Effector CD8-positive, alpha-beta T cell (primary cell): Measurements from ENCODE around the gene ADAM8.

Experiments used
- DNase-seq: peaks from one replicate; lab custom pipeline; 2025; lab: John Stamatoyannopoulos, UW

The ADAM8 gene

DNA sequence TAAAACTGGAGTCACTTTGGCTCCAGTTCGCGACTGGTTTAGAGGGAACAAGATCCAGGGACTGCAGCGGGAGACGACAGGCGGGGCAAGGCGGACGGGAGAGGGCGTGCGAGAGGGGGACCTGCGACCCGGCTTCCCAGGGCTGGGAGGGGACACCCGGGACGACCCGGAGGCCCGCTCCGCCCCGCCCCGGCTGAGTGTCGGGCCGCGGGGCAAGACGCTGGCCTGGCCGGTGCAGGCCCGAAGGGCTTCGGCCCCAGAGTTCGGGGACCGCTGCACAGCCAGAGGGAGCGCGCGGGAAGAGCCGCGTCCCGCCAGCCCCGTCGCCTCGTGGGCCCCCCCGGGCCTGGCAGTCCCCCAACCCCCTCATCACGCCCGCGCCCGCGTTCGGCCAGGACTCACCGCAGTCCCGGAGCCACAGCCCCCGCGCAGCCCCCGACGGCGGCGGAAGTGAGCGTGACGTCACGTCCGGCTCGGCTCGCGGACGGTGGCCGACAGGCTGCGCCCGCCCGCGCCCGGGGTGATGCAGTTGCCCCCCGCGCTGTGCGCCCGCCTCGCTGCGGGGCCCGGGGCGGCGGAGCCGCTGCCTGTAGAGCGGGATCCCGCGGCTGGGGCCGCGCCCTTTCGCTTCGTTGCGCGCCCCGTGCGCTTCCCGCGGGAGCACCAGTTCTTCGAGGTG is 31.9 kb upstream of the ADAM8 start, which contains the start of the genes TUBGCP2 and ZNF511:
Gene TUBGCP2 (minus strand): TSS at position 452 of the 679 bp plus-strand sequence. CDS start 5,931 bp downstream, outside the sequence.
Gene ZNF511 (plus strand): TSS at position 494 of the 679 bp plus-strand sequence. CDS start 30 bp downstream, at position 524.
- DNase-seq: peak; percentile 78

DNA sequence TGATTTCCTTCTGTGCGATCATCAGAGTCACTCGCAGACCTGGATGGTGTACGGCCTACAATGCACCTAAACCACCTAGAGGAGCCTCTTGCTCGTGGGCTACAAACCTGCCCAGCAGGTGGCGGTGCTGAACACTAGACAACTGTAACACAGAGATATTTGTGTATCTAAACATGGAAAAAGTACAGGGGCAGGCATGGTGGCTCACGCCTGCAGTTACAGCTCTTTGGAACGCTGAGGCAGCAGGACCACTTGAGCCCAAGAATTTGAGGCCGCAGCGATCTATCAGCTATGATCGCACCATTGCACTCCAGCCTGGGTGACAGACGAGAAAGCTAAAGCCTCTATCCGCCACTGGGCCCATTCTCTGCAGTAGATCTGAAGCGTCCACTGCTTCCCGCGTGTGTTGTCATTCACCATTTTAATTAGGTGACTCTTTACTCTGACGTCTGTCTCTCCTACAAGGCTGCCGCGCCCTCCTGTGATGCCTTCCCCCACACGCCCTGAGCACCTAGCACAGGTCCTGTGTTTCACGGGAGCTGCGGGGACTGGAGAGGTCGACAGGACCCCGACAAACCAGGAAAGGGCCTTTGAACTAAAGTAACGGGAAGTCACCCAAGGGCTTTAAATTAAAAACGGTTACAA is 31.2 kb upstream of the ADAM8 start:
- DNase-seq: peak; percentile 78

DNA sequence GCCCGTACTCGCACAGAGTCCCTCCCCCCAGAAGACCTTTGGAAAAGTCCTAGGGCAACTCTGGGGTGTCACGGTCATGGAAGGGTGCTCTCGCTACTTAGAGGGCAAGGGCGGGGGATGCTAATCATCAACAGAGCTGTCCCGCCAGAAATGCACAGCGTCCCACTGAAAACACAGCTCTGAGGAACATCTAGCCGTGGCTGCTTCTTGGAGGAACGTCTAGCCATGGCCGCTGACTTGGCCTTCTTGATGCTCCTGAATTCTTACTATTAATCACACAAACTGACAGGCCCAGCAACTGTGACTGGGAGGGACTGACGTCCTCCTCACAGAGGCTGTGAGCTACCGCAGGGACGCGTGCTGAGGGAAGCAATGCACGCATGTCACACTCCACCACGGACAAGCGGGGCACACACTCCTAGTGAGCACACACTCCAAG is 30.3 kb upstream of the ADAM8 start:
- DNase-seq: no peak

DNA sequence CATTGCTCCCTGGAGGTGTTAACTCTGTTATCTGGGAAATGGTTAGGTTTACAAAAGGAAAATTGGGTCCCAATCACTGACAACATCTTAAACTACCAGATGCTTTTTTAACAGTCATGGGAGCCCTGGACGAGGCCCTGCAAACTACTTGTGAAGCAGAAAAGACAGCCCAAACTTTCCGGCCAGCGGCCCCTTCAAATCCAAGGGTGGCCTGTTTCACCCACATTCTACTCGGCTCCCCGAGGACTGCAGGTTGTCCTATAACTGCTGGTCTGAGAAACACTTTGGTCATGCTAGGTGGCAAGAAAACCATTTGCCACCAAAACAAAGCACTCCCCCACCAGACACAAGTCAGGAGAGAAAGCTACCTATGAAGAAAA is 29.4 kb upstream of the ADAM8 start:
- DNase-seq: no peak

DNA sequence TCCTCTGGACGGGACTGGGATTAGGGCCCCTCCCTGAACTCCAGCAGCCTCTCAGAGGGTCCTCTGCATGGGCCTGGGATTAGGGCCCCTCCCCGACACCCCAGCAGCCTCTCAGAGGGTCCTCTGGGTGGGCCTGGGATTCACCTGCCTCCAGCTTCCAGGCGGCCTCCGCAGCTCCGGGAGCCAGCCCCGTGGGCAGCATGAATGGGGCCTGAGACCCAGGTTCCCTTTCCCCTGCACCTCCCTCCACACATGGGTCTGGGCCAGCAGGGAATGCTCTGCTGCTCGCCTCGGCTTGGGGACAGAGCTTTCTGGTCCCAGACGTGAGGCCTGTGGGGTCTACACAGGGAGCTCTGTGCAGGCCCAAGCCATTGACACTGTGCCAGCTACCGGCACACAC is 26.5 kb upstream of the ADAM8 start:
- DNase-seq: no peak

DNA sequence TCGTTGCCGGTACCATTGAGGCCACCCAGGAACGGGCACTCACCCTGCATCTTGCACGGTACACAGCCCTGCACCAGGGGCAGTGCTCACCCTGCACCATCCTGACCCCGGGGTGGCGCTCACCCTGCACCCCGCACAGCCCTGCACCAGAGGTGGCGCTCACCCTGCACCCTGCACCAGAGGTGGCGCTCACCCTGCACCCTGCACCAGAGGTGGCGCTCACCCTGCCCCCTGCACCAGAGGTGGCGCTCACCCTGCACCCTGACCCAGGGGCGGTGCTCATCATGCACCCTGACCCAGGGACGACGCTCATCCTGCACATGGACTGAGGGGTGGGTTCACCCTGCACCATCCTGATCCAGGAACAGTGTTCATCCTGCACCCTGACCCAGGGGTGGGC is 25.6 kb upstream of the ADAM8 start:
- DNase-seq: no peak

DNA sequence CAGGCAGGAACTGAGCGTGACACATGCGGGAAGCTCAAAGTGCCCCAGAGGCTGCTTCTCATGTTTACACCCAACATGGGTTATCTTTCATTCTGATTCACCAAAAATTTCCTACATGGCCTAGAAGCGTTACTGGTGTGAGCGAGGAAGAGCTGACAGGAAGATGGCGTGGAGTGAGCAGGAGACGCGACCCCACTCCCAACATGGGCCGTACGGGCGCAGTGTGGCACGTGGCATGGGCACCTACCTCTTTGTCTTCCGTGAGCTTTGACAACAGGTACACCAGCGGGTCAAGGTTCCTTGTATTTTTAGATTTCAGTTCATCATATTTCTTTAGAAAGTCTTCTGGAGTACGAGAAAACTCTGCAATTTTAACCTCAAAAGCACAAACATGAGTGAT is 23.1 kb upstream of the ADAM8 start:
- DNase-seq: no peak

DNA sequence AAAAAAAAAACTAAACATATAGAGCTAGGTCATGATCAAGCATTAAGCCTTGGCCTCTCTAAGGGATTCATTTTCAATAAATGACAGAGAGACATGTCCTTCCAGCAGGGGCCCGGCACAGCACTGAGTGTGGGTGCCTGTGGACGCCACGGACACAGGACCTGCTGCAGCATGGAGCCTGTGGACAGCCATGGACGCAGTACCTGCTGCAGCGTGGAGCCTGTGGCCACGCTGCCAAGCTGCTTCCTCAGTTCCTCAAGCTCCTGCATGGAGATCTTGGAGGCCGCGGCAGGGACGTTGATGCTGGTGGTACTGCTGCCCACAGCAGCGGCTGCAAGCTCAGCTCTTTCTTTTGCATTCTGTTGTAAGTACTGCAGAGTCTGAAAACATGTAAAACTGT is 22.6 kb upstream of the ADAM8 start:
- no peak for DNase-seq

DNA sequence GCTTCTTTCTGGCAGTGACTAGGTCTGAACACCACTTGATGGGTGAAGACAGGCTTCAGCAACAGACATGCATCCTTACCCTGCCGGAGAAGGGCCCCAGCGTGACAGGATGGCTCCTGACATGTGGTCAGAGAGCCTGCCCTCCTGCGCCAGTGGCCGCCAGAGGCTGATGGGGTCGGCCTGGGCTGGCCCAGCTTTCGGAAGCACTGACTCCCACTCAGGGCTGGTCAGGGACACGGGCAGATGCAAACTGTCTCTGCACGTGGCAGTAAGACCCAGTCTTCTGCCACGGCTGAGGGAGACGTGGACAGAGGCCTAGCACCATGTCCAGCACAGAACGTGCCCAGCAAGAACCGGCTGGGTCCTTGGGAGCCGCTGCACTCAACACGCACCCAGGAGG is 21.8 kb upstream of the ADAM8 start:
- no peak for DNase-seq

DNA sequence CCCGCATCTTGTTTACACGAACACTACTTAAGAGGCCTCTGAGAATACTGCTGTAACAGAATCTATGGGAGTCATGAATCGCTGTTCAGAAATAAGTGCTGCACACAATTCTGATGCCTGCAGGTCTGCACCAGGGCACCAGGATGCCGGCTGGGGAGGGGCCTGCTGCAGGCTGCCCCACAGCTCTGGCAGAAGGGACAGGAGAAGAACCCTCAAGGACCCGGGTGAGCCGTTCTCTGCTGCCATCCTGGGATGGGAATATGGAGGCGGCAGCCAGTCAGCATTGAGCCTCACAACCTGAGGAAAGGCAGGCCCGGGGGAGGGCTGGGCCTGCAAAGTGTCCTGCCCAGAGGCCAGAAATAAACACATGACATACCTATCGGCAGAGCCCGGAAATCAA is 20.8 kb upstream of the ADAM8 start:
- DNase-seq: no peak

DNA sequence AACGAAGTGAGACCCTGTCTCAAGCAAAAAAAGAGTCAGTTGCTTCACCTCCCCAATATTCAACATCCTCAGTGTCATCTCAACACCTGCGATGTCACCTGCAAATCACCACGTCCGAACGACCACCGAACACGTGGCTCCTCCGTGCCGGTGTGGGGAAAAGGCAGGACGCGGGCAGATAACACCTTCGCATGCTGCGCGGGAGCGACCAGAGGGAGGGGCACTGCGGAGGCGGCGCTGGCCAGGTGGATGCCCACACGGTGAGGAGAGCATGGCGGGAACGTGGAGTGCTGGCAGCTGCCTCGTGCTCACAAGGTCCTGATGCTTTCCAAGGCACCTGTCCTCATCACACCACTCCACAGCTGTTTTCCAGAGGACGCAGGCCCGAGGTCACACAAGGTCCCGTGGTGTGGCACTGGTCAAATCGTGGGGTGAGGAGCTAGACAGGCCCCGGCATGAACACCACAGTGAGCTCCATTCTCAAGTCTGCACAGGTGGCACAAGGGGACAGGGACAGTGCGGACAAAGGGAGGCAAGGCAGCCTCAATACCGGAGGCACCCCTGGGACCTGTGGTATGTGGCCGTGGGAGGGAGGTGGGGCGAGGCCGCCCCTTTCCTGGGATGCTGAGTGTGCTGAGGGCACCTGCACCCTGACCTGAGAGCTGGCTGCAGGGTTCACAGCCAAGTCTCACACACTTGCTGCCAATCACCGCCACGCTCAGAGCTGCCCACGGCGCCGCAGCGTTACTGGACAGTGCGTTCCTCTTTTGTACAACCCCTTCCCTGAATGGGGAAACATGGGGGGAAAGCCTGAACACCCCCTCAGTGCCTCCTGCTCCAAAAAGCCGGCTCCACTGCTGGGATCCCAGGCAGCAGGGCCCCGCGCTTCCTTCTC is 19.0 kb upstream of the ADAM8 start:
- DNase-seq: no peak

DNA sequence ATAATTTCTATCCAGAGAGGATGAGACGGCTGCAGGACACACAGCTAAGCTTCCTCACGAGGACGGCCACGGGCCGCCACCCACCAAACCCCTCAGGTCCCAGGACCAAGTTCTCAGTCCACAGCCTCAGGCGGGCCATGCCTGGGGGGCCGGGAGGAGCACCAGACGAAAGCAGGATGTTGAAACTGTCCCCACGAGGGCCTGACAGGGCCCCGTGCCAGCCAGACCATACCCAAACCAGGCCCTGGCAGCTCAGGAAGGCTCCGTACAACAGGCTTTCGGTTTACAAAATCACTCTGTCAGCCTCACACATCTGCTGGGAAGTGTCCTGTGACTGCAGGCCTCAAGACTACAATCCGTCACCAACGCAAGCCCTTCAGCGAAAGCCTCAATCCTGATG is 17.5 kb upstream of the ADAM8 start:
- DNase-seq: no peak

DNA sequence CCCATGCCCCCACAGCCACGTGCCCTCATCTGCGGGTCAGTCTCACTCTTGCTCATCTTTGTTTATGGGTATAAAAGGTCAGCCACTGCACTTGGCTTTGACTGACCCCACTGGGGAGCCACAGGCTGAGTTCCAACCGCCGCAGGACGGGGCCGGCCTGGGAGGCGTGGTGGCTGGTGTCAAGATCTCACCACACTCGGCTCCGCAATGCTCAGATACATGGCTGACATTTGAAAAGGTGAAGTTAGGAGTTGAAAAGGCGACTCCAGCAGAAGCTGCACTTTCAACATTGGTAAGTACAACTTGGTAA is 17.1 kb upstream of the ADAM8 start:
- DNase-seq: no peak

DNA sequence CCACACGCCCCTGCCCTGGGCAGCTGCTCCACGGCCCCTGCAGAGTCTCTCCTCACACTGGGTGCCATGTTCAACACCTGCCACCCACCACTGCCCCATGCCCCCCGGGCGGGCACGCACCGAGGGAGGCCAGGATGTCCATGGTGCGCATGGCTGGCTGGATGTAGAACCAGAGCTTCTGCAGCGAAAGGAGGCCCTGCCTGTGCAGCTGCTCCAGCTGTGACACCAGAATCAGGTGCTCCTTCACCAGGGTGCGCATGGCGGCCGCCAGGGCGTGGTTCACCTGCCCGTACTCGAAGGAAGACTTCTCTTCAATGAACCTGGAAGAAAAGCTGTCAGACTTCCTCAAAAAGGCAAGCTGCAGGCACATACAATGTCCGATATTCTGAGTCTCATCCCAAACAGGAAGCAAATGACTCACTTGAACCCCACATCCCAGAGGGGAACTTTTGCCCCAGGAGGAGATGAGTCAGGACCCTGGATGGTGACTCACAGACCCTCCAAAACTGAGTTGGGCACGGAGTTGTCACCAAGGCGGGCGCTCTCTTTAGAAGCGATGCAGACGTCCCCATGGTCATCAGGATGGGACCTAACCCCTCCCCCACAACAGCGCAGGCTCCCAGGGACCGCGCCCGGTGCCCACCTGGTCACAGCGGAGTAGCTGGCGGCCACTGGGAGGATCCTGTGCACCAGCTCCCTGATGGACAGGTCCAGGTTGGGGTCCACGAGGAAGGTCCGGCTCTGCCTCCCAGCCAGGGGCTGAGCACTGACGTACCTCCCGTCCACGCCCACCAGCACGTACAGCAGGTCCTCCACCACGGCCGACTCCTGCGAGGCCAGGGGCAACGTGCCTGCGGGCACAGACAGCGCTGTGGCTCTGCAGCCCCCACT is 16.5 kb upstream of the ADAM8 start:
- DNase-seq: no peak

DNA sequence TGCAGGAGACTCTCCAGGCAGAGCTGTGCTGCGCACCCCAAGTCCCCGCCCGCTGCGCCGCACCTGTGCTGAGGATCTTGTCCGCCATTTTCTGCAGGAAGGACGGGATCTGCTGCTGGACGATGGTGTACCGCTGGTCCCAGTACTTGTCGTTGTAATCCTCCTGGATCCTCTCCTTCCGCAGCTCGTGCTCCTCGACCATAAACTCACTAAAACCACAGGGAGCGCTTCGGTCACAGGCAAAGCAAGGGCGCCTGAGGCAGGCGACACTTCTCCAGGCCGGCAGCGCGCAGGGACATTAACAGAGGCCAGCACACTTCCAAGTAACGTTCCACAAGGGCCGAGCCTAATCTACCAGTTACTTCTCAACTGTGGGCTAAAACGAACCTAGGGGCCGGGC is 13.1 kb upstream of the ADAM8 start:
- DNase-seq: no peak

DNA sequence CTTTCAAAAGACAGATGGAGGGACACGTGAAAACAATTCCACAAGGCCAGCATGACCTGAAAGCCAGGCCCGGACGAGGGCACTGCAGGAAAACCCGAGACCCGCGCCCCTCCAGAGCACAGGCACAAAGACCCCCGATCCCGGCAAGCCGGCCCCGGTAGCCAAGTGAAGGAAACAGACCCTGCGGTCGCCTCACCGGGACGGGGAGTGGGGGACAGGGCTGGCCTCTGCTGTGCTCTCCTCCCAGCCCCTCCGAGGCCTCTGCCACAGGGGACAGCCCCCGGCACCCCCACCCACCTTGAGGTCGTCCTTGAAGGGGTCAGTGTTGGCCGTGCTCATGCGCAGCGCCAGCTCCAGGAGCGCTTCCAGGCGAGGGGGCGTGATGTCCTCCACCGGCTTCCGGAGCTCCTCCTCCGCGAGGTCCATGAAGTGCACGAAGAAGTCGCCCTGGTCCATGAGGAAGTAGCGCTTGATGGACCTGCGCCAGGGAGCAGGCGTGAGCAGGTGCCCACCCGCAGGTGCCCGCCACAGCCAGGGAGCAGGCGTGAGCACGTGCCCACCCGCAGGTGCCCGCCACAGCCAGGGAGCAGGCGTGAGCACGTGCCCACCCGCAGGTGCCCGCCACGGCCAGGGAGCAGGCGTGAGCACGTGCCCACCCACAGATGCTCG is 11.3 kb upstream of the ADAM8 start:
- no peak for DNase-seq

DNA sequence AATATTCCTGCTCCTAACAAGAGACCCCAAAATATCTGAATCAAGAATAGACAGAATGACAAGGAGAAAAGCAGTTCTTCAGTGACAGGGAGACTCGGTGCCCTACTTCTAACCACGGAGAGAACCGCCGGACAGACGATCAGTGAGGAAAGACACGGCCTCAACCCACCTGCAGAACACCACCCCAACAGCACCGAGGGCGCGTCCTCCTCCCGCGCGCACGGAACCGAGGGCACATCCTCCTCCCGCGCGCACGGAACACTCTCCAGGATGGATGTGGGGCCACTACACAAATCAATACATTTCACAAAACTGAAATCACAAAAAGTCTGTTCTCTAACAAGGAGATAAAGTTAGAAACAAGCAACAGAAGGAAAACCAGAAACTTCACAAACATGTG is 9.7 kb upstream of the ADAM8 start:
- no peak for DNase-seq

DNA sequence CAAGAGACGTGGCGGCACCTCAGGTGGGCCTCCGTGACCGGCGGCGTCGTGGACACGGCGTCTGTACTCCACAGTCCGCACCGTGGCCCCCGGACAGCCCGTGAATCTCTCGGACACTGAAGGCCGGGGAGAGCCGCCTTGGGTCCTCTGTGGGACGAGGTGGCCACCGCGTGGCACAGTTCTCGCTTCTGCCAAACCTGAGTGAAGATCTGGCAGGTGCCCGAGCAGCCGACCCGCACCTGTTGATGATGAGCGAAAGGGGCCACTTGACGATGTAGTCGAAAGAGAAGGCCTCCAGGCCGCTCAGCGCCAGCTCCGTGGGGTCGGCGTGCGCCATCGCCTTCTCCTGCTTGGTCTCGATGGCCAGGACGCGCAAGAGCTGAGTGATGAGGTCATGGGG is 8.5 kb upstream of the ADAM8 start:
- no peak for DNase-seq

DNA sequence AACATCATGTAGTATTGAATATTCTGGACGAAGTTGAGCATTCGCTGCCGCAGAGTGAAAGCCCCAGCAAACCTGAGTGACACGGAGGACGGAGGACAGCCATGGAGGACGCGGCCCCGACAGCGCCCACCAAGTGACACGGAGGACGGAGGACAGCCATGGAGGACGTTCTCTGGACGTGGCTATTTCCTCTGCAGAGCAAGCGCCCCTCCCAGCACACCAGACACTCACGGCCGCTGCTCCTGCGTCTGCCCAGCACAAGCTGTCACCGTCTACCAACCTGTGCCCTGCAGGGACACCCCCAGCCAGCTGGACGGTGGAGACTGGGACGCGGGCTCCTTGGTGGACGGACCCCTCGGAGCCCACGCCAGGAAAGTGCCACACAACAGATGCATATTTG is 7.3 kb upstream of the ADAM8 start:
- DNase-seq: no peak

DNA sequence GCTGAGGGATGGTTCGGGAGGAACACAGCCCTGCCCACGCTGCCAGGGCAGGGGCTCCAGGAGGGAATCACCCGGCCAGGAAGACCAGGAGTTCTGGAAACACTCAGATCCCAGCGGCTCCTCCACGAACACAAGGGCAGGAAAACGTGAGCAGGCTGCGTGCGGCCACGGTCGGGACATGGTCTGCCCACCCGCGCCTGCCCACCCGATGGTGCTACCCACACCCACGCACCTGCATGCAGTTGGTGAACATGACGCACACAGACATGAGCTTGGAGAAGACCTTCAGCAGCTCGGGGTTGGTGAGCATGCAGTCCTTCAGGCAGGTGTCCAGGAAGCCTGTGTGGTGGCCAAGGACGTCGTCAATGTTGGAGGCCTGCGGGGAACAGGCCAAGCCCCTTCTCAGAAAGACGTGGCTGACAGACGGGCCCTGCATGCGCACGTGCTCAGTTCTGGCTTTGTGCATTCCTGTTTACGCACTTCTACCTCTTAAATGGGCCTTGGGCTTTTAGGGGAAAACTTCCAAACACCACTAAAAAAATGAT is 6.2 kb upstream of the ADAM8 start:
- no peak for DNase-seq
